Activated CD8-positive, alpha-beta memory T cell treated with anti-CD3 and anti-CD28 coated beads for 36 hours (primary cell): ENCODE results near the gene GSTM4. TPM values are rescaled to one million over a fixed set of nuclear protein-coding genes. Genes with fewer than 3 reads are reported as not detected.

Experiments used
- CTCF ChIA-PET: fragments of 350-600 bp; sonication (Branson Sonifier 250); formaldehyde crosslinking; loops from one replicate; lab custom pipeline; 2021; ENCODE audit warnings: antibody characterized with exemption; lab: Charles Lee
- POLR2A ChIA-PET: fragments of 350-600 bp; sonication (Branson Sonifier 250); formaldehyde crosslinking; loops from one replicate; lab custom pipeline; 2021; ENCODE audit warnings: antibody characterized with exemption; lab: Charles Lee
- total RNA-seq, 2 experiments: library from RNA; stranded (reverse); gene quantifications; one replicate each; pipeline ENCODE4 v1.2.3, GENCODE V29; 2021

The GSTM4 gene
- total RNA-seq, 2 experiments from 2014 or later = 1.4 to 1.8 TPM

- ChIA-PET CTCF (no interaction called here), POLR2A (no interaction called here)
Observed at GRCh38 chr1:109632671-109633346, 23.1 kb upstream of the GSTM4 start.

- POLR2A ChIA-PET = no interaction called here
- CTCF ChIA-PET = no interaction called here
Observed at GRCh38 chr1:109634292-109634691, 21.6 kb upstream of the GSTM4 start.

- ChIA-PET POLR2A (no interaction called here), CTCF (interaction anchor here (0.6 kb wide), 1 partner anchor 101 kb away, joined by 3 read pairs; no protein-coding TSS in a partner anchor)
Observed at GRCh38 chr1:109634771-109635750, 20.8 kb upstream of the GSTM4 start.

- POLR2A ChIA-PET = no interaction called here
- CTCF ChIA-PET = interaction anchor here (0.7 to 1.2 kb wide), 2 partner anchors 139 to 349 kb away, joined by 3 to 4 read pairs; partner anchors contain the start of gene AHCYL1
Observed at GRCh38 chr1:109635862-109636200, 20.1 kb upstream of the GSTM4 start.

- POLR2A ChIA-PET = interaction anchor here (0.6 kb wide), 1 partner anchor 88 kb away, joined by 4 read pairs; the partner anchor contains the start of gene GNAI3
- CTCF ChIA-PET = interaction anchor here (0.7 to 1.2 kb wide), 4 partner anchors 94 to 348 kb away, joined by 3 to 4 read pairs (median 3); partner anchors contain the start of gene AHCYL1
Observed at GRCh38 chr1:109636201-109636952, 19.5 kb upstream of the GSTM4 start.

GRCh38 chr1:109637446-109637845, 18.5 kb upstream of the GSTM4 start:
- ChIA-PET CTCF (interaction anchor here (0.5 to 1.1 kb wide), 4 partner anchors 73 to 136 kb away, joined by 3 to 4 read pairs (median 4); no protein-coding TSS in a partner anchor), POLR2A (no interaction called here)

GRCh38 chr1:109639063-109639840, 16.6 kb upstream of the GSTM4 start:
- ChIA-PET POLR2A (interaction anchor here (0.7 to 1.4 kb wide), 2 partner anchors 17 to 135 kb away, joined by 3 to 4 read pairs; partner anchors contain the start of gene GSTM4), CTCF (interaction anchor here (0.6 to 5.3 kb wide), 20 partner anchors 9 to 568 kb away, joined by 3 to 68 read pairs (median 5); partner anchors contain the start of genes AHCYL1, GNAI3, GNAT2 and GSTM4)

- ChIA-PET CTCF (interaction anchor here (0.6 to 5.3 kb wide), 31 partner anchors 10 to 568 kb away, joined by 3 to 68 read pairs (median 4); partner anchors contain the start of genes AHCYL1, GNAI3, GNAT2 and GPR61), POLR2A (interaction anchor here (0.7 to 1.4 kb wide), 3 partner anchors 16 to 134 kb away, joined by 3 to 4 read pairs (median 3); partner anchors contain the start of genes GNAI3 and GSTM4)
Observed at GRCh38 chr1:109639841-109640184, 16.1 kb upstream of the GSTM4 start.

- CTCF ChIA-PET = interaction anchor here (0.6 to 5.3 kb wide), 34 partner anchors 10 to 437 kb away, joined by 3 to 68 read pairs (median 4); partner anchors contain the start of genes AHCYL1, CYB561D1, GNAI3 and GNAT2
- POLR2A ChIA-PET = interaction anchor here (0.7 to 1.4 kb wide), 3 partner anchors 16 to 134 kb away, joined by 3 to 4 read pairs (median 3); partner anchors contain the start of genes GNAI3 and GSTM4
Observed at GRCh38 chr1:109640285-109640865, 15.5 kb upstream of the GSTM4 start.

- ChIA-PET CTCF (interaction anchor here (1.0 to 5.3 kb wide), 18 partner anchors 11 to 437 kb away, joined by 3 to 68 read pairs (median 7); partner anchors contain the start of genes AHCYL1, CYB561D1, GNAI3 and GPR61), POLR2A (no interaction called here)
Observed at GRCh38 chr1:109641078-109641740, 14.7 kb upstream of the GSTM4 start.

GRCh38 chr1:109641861-109642260, 14.0 kb upstream of the GSTM4 start:
- ChIA-PET POLR2A (no interaction called here), CTCF (interaction anchor here (1.3 to 5.3 kb wide), 6 partner anchors 11 to 342 kb away, joined by 3 to 68 read pairs (median 34); partner anchors contain the start of genes AHCYL1 and GSTM4)

- ChIA-PET POLR2A (no interaction called here), CTCF (interaction anchor here (0.6 to 5.3 kb wide), 9 partner anchors 10 to 386 kb away, joined by 3 to 37 read pairs (median 4); partner anchors contain the start of genes AHCYL1, GSTM2 and GSTM4)
Observed at GRCh38 chr1:109642626-109643025, 13.3 kb upstream of the GSTM4 start.

- POLR2A ChIA-PET = no interaction called here
Observed at GRCh38 chr1:109643385-109644230, 12.3 kb upstream of the GSTM4 start.

GRCh38 chr1:109644670-109645069, 11.2 kb upstream of the GSTM4 start:
- ChIA-PET POLR2A (no interaction called here), CTCF (interaction anchor here (1.1 to 2.0 kb wide), 3 partner anchors 98 to 128 kb away, joined by 3 to 7 read pairs (median 3); no protein-coding TSS in a partner anchor)

More at GRCh38 chr1:109643385-109644230, 12.3 kb upstream of the GSTM4 start:
- CTCF ChIA-PET = interaction anchor here (0.8 to 5.3 kb wide), 11 partner anchors 9 to 385 kb away, joined by 3 to 37 read pairs (median 3); partner anchors contain the start of genes AHCYL1, GSTM2 and GSTM4

- ChIA-PET CTCF (interaction anchor here (1.0 to 9.1 kb wide), 4 partner anchors 9 to 335 kb away, joined by 3 to 66 read pairs (median 4); partner anchors contain the start of gene AHCYL1), POLR2A (no interaction called here)
Observed at GRCh38 chr1:109649491-109649914, 6.4 kb upstream of the GSTM4 start.
